ENCODE results near the gene TTC3.
"Not testable (repeated sequence)": the region's sequence is repeated elsewhere in the genome, so short reads cannot be mapped to it uniquely, and the experiment has no call there.

TTC3 gene

DNA sequence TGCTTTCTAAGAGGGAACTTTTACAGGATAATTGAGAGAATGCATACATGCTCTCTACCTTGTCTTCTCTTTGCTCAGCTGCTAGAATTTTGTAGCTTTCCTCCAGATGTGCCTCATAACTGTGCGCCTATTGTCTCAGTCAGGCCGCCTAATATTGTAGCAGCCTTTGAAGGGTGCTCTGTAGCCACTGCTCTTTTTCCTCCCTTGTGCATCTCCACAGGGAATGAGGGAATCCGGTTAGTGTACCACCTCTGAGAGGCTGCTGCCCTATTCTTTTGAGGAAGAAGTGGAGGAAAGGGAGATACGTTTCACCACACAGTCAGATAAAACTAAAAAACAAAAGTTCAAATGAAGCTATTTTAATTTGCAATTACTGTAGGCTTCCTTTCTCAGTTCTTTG lies 22.8 kb downstream of the TTC3 start:
- DNase-seq = no peak

GRCh38 chr21:37098751-37099150 lies 25.7 kb downstream of the TTC3 start:
- DNase-seq = no peak

- DNase-seq = no peak
Measured at GRCh38 chr21:37100316-37100715, 27.3 kb downstream of the TTC3 start.

DNA sequence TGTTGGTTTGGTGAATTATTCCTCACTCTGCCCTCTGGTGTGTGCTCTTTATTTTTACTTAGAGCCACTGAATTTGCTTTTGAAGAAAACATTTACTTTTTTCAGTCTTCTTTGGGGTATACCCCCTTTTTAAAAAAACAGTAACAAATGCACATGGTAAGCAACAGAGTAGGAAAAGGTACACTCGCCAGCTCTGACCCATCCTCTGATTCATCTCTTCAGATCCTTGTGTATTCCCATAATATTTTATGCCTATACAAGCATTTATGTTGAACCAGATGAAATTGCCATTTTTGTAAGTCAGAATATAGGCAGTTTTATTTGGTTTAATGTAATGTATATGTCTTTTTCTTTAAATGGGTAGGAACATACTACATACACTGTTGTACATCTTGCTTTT lies 28.3 kb downstream of the TTC3 start:
- DNase-seq = no peak

DNA sequence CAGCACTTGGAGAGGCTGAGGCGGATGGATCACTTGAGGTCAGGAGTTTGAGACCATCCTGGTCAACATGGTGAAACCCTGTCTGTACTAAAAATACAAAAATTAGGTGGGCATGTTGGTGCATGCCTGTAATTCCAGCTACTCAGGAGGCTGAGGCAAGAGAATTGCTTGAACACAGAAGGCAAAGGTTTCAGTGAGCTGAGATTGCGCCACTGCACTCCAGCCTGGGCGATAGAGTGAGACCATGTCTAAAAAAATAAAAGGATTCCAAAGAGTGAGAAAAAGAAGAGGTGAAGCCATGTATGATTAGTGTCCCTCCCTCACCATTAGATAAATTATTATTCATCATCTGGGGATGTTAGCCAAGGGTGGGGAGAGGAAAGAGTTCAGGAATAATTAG lies 29.7 kb downstream of the TTC3 start:
- DNase-seq = not testable (repeated sequence)

- no peak for DNase-seq
Measured at GRCh38 chr21:37106998-37107397, 33.9 kb downstream of the TTC3 start.

- DNase-seq = not testable (repeated sequence)
Measured at GRCh38 chr21:37111029-37111428, 38.0 kb downstream of the TTC3 start.

- not testable (repeated sequence) for DNase-seq
Measured at GRCh38 chr21:37114301-37114700, 41.2 kb downstream of the TTC3 start.

GRCh38 chr21:37116459-37116858 lies 43.4 kb downstream of the TTC3 start:
- DNase-seq = not testable (repeated sequence)

- no peak for DNase-seq
Measured at GRCh38 chr21:37117204-37117603, 44.1 kb downstream of the TTC3 start.

DNA sequence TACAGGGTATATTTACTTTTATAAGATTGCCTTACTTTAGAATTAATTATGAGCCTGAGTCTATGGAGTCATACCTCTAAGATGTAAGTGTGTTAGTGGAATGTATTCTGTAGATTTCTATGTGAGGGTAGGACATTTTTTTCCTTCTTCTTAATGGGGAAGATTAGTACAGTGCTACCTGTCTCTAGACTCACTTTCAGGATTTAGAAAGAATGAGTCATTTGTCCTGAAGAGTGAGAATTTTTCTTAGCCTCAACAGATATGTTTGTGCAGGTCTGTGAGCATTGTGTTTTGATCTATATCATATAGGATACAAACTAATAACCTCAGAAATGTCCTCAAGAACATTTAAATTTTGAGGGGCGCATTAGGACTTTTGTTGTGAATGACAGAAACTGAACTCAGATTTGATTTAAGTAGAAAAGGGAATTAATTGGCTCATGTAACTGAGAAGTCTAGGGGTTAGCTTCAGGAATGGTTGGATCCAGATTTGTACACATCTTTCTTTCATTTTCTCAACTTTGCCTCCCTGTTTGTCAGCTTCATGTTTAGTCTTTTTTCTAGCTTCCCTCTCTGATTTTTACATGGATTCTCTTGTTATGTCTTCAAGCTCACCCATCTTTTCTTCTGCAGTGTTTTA lies 45.3 kb downstream of the TTC3 start:
- no peak for DNase-seq

- no peak for DNase-seq
Measured at GRCh38 chr21:37119421-37120218, 46.6 kb downstream of the TTC3 start.

DNA sequence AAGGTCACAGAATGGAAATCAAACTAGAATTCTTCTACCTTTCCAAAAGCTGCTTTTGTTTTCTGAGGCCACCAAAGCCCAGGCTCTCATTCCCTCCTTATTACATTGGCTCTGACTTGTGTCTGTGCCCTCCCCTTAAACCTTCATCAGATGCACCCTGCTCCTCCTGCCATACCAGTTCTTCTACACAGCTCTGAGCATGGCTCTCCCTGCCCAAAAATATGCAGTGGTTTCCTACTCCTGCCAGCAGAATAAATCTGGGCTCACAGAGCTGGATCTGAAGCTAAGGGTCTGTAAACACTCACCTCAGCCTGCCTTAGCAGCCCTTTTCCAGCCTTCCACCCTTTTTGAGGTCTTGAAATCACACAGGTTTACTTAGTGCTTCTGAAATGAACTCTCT lies 55.0 kb downstream of the TTC3 start:
- no peak for DNase-seq

DNA sequence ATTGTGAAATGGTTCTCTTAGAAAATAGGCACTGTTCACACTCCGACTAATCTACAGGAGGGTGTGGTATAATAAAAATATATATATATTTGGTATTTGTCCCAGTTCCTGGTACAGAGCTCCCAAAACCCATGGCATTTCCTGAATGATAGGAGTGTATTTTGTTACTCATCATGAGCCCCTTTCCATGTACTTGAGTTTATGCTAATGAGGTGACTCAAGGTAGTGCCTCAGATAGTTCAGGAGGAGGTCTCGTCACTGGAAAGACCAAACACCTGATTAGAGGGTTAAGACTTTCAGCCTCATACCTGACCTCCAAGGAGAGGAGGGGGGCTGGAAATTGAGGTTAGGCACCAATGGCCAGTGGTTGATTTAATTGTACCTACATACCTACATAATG lies 57.9 kb downstream of the TTC3 start:
- no peak for DNase-seq

DNA sequence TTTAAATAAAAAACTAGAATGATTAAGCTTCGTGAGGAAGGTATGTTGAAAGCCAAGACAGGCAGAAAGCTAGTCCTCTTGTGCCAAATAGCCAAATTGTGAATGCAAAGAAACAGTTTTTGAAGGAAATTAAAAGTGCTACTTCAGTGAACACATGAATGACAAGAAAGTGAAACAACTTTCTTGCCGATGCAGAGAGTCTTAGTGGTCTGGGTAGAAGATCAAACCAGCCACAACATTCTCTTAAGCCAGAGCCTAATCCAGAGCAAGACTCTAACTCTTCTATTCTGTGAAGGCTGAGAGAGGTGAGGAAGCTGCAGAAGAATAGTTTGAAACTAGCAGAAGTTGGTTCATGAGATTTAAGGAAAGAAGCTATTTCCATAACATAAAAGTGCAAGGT lies 63.2 kb downstream of the TTC3 start:
- DNase-seq = no peak

- DNase-seq = no peak
Measured at GRCh38 chr21:37136744-37137143, 63.7 kb downstream of the TTC3 start.

DNA sequence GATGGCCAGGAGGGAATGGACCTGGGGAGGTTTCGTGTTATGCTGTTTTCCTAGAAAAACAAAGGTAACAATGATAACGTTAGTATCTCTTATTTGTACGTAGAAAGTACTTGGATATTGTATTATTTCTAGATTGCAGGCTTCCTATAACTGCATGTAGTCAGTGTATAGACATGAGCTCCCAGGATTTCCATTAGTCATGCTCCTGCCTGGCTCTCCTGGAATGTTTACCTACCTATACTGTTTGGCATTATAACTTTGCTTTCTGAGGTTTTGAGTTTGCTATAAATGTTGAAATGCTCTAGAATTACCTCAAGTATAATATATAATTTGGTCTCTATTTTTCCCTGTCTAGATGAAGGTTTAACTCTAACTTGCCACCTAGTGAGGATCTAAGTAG lies 66.1 kb downstream of the TTC3 start:
- DNase-seq = no peak

DNA sequence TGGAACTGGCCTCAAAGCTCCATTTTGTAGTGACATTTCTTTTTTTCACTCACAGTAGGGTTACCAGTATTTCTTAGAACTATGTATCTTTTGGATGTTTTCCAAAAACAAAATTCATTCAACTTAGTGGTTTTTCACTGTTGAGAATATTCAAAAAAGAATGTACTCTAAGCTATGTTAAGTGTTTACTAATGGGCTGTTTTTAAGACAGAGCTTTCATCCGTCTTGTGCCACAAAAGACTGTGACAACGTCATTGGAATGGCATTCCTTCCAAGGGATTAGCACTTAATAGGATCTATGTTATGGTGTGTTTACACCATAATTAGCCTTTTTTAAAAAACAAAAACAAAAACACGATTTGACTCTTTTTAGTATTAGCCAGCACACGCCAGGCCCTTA lies 66.8 kb downstream of the TTC3 start:
- no peak for DNase-seq

GRCh38 chr21:37143392-37143791 lies 70.3 kb downstream of the TTC3 start:
- not testable (repeated sequence) for DNase-seq

DNA sequence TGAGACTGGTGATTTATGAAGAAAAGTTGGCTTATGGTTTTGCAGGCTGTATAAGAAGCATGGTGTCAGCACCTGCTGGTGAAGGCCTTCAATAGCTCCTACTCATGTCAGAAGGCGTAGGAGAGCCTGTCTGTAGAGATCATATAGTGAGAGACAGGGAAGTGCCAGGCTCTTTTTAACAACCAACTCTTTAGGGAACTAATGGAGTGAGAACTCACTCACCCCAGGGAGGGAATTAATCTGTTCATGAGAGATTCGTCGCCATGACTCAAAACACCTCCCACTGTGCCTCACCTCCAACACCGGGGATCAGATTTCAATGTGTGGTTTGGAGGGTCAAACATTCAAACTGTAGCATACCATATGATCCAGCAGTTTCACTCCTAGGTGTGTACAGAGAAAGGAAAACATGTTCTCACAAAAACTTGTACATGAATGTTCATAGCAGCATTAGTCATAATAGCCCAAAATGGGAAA lies 72.6 kb downstream of the TTC3 start:
- DNase-seq = no peak

DNA sequence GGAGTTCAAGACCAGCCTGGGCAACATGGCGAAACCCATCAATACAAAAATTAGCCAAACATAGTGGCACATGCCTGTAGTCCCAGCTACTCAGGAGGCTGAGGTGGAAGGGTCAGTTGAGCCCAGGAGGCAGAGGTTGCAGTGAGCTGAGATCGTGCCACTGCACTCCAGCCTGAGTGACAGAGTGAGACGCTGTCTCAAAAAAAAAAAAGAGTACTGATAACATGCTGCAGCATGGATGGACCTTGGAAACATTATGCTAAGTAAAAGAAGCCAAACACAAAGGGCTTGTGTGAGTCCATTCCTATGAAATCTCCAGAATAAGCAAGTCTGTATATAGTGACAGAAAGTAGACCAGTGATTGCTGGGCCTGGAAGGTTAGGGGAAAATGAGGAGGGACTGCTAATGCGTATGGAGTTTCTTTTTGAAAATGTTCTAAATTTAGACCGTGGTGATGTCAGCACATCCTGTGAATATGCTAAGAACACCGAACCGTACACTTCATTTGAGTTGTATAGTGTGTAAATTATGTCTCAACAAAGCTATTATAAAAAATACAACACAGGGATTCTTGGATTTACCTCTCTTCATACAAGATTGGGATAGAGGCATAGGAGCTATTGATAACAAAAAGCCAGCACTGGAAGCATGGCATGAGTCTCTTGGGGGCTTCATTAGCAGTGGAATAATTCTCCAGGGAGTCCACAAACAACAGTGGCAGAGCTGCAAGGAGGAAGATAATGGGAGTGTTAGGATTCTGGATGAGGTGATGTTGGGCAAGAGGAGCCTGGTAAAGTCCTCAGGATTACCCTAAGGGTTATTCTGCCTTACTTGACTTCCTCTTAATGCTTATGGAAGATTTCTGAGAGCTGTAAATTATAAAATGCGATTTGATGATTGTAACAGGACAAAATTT lies 73.5 kb downstream of the TTC3 start:
- no peak for DNase-seq

DNA sequence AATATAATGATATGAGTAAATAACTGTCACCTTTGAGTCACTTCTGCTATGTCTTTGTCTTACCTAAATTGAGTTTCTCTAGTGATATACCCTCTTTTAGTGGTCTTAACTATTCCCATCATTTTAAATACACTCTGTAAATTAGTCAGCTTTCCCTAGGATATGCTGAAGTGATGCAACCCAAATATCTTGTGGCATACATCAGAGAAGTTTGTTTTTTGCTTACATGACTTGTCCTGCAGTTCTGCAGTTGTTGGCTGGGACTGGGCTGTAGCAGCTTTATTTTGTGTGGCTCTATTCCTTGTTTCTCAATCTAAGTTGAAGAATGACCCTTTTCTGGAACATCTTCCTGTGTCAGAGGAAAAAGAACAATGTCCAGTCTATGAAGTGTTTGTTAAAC lies 76.4 kb downstream of the TTC3 start:
- DNase-seq = no peak

GRCh38 chr21:37153196-37153934 lies 80.3 kb downstream of the TTC3 start:
- DNase-seq = no peak
